Prostate gland (tissue), 2 donors: ENCODE data around the gene UBTD2. TPM values are rescaled to one million over a fixed set of nuclear protein-coding genes. Genes with fewer than 3 reads are reported as not detected.
A peak's percentile ranks its signal among the peaks of the same experiment; 100 is the strongest.

Experiments used
- DNase-seq: peaks from one replicate; pipeline ENCODE4 v3.0.0-alpha.2; 2019; ENCODE audit warnings: low spot score
- H3K27ac ChIP-seq, 2 donors: fragments of 200-600 bp; sonication (generic); 2 replicates each; pipeline ENCODE4 v1.5.1; 2017 to 2019
- H3K27me3 ChIP-seq: fragments of 200-600 bp; sonication (generic); replicated peaks from 2 replicates; pipeline ENCODE4 v1.5.1; 2019; ENCODE audit not compliant: insufficient read depth
- H3K36me3 ChIP-seq, 2 donors: fragments of 200-600 bp; sonication (generic); 1 replicate in 1 of 2; 2 replicates in 1 of 2; pipeline versions ENCODE4 v1.5.1 to v1.8.1; 2017 to 2019
- H3K4me1 ChIP-seq: fragments of 200-600 bp; sonication (generic); replicated peaks from 2 replicates; pipeline ENCODE4 v1.5.1; 2019
- H3K4me3 ChIP-seq, 2 donors: fragments of 200-600 bp; sonication (generic); 2 replicates each; pipeline ENCODE4 v1.5.1; 2017 to 2019
- H3K9me3 ChIP-seq: fragments of 200-600 bp; sonication (generic); 2 replicates; pipeline ENCODE4 v1.5.1; 2017
- POLR2A ChIP-seq: fragments of 450-650 bp; IDR thresholded peaks from one replicate; pipeline ENCODE4 v1.6.1; 2016; ENCODE audit warnings: antibody characterized with exemption, mild to moderate bottlenecking
- POLR2AphosphoS5 ChIP-seq: sonication (generic); formaldehyde crosslinking; IDR thresholded peaks from one replicate; pipeline ENCODE4 v1.6.1; 2017; ENCODE audit warnings: antibody characterized with exemption
- WGBS: methylation state at CpG from one replicate; pipeline ENCODE4 v1.1.5; 2018; 5-methylcytosine and 5-hydroxymethylcytosine counted together
- intact Hi-C: fragments of 100-400 bp; cut with DNase I; formaldehyde crosslinking; loops from one replicate; pipeline ENCODE4 v1.14.2; 2022
- total RNA-seq, 2 donors: library from RNA; depleted of rRNA; stranded (reverse); fragments of >200 nt; gene quantifications; one replicate each; pipeline ENCODE4 v1.1.0, GENCODE V29; 2016
- TF ChIP-seq, protein P1 (sequence below), 4 experiments: fragments of 200-600 bp in 2 of 4; fragments of 450-650 bp in 2 of 4; sonication (generic) in 2 of 4; IDR thresholded peaks; 1 replicate in 3 of 4; 2 replicates in 1 of 4; pipeline ENCODE4 v1.5.1; 2016 to 2019; ENCODE audit warnings: antibody characterized with exemption in 4 of 4, mild to moderate bottlenecking in 2 of 4, moderate library complexity in 2 of 4

The UBTD2 gene
- total RNA-seq, 2 donors from 2014 or later, result 14.3 to 28.2 TPM

DNA sequence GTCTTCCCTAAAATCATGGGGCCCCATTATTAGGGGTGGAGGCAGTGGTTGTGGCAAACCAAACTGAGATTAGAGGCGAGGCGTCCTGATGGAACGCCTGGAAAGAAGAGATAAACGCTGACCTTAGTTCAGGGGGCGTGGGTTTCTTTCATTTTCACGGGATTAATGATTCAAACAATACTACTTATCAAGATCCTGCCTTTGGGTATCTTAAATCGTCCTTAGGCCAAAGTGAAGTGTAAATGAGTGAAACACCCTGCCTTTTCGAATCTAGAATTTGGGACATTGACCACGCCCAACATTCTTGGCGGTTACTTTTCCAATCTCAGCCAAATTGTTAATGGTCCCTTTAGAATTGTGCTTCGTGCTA, 1.0 kb upstream of the UBTD2 start:
- no peaks in the 10 kb centered on the region for H3K27me3 ChIP-seq
- no peaks in the 10 kb centered on the region for H3K9me3 ChIP-seq
- no peak for TF ChIP-seq POLR2A
- TF ChIP-seq, protein P1, sequence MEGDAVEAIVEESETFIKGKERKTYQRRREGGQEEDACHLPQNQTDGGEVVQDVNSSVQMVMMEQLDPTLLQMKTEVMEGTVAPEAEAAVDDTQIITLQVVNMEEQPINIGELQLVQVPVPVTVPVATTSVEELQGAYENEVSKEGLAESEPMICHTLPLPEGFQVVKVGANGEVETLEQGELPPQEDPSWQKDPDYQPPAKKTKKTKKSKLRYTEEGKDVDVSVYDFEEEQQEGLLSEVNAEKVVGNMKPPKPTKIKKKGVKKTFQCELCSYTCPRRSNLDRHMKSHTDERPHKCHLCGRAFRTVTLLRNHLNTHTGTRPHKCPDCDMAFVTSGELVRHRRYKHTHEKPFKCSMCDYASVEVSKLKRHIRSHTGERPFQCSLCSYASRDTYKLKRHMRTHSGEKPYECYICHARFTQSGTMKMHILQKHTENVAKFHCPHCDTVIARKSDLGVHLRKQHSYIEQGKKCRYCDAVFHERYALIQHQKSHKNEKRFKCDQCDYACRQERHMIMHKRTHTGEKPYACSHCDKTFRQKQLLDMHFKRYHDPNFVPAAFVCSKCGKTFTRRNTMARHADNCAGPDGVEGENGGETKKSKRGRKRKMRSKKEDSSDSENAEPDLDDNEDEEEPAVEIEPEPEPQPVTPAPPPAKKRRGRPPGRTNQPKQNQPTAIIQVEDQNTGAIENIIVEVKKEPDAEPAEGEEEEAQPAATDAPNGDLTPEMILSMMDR (IDR thresholded peaks at IDR 0.05), result no peak
- TF ChIP-seq POLR2AphosphoS5, result no peak
- no peak for DNase-seq
- peak overlapping the region; percentile 93 for H3K27ac ChIP-seq
- H3K4me3 ChIP-seq, result peak overlapping the region; percentile 82 to 97
- no peaks in the 10 kb centered on the region for H3K36me3 ChIP-seq
- intact Hi-C loops, result loop anchor here (5.0 to 10.0 kb wide), 2 partner anchors 97 to 170 kb away; partner anchors contain the start of genes SH3PXD2B and STK10
- 1% methylated on average over 11 of the region's 11 CpGs for WGBS
- peaks cover 4% of the 10 kb centered on the region for H3K4me1 ChIP-seq

DNA sequence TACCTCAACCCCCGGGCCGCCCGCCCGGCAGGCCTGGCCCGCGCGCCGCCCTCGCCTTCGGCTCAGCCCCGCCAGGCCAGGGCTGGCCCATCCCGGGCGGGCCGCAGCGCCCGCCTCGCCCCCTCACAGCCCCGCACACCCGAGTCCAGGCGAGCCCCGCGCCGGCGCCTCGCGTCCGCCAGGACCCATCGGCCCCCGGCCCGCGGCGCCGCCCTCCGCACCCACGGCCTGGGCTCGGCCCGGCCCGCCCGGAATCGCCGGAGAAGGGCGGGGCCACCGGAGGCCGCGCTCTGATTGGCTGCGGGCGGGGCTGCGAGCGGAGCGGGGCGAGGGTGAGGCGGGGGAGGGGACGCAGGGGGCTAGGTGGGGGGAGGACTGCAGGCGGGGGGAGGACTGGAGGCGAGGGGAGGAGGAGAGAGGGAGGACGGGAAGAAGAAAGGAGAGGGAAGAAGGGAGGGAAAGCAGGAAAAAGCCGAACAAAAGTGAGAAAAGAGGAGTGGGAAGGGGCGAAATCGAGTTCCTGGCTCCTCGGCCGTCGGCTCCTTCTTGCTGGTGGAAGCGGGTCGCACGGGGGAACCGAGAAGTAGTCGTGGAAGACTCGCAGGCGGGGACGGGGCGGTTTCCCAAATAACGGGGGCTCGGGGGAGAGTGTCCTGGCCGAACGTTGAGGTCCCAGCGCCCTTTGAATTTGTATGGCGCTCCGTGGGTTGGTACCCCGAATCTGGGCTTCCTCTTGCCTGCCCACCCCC, 472 bp upstream of the UBTD2 start:
- peak overlapping the region; percentile 93 for H3K27ac ChIP-seq
- peak; percentile 82 for DNase-seq
- no peaks in the 10 kb centered on the region for H3K36me3 ChIP-seq
- TF ChIP-seq POLR2A, result peak; percentile 6
- TF ChIP-seq POLR2AphosphoS5, result no peak
- 2% methylated on average over 52 of the region's 79 CpGs for WGBS
- H3K9me3 ChIP-seq, result no peaks in the 10 kb centered on the region
- intact Hi-C loops, result loop anchor here (5.0 to 10.0 kb wide), 2 partner anchors 97 to 171 kb away; partner anchors contain the start of genes SH3PXD2B and STK10
- H3K27me3 ChIP-seq, result no peaks in the 10 kb centered on the region
- H3K4me3 ChIP-seq, result peak overlapping the region; percentile 82 to 97
- H3K4me1 ChIP-seq, result peaks cover 4% of the 10 kb centered on the region

DNA sequence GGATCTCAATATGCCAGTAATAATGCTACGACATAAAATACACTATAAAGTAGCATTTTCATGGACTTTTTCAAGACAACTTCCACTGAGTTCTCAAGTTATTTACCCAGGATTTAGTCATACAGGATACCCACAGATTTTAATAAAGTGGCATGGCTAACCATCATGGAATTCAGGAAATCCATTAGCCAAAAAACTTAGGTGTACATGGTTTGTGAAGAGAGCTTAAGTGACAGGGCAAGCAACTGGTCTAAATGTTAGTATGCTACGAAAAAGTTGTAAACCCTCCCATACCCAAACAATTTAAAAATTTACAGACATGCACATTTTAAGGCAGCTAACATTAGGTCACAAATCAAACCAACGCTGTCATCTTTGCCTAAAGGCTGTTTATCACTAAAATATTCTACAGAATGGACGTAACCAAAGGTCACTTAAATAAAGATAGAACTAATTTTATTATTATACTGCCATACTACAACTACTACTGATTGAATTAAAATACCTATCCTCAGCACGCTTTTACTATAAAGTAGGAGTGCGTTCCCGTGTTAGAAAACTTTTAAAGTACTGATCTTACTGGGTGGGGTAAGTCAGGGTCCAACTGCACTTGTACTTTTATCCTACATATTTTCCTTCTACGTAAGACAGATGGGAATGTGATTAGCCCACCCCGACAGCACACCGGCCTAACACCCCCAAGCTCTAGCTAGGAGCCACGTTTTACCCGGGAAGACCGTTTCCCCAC, 1.1 kb downstream of the UBTD2 start:
- H3K4me3 ChIP-seq, result peak overlapping the region; percentile 82 to 97
- WGBS, result 7% methylated on average over 13 of the region's 13 CpGs
- H3K27me3 ChIP-seq, result no peaks in the 10 kb centered on the region
- TF ChIP-seq POLR2A (no peak), POLR2AphosphoS5 (no peak)
- TF ChIP-seq, protein P1 (IDR thresholded peaks at IDR 0.05), result no peak
- intact Hi-C loops, result loop anchor here (5.0 to 10.0 kb wide), 2 partner anchors 95 to 172 kb away; partner anchors contain the start of genes SH3PXD2B and STK10
- no peaks in the 10 kb centered on the region for H3K9me3 ChIP-seq
- H3K27ac ChIP-seq, result peak overlapping the region; percentile 93
- H3K36me3 ChIP-seq, result no peaks in the 10 kb centered on the region
- peaks cover 4% of the 10 kb centered on the region for H3K4me1 ChIP-seq
- DNase-seq, result no peak

DNA sequence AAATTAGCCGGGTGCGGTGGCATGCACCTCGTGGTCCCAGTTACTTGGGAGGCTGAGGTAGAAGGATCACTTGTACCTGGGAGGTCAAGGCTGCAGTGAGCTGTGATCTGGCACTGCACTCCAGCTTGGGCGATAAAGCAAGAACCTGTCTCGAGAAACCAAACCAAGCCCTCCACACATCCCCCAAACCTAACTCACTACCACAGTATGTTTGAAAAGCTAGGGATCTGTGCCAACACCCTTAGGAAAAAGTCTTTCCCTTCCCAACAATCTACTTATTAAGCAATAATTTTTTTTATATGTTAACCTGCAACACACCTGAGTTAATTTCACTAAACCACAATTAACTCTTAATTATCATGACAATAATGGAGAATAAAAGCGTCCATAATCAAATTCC, 2.2 kb downstream of the UBTD2 start:
- peaks cover 4% of the 10 kb centered on the region for H3K4me1 ChIP-seq
- intact Hi-C loops, result loop anchor here (5.0 to 10.0 kb wide), 2 partner anchors 94 to 173 kb away; partner anchors contain the start of genes SH3PXD2B and STK10
- no peak for DNase-seq

More for the DNA sequence above, 2.2 kb downstream of the UBTD2 start:
- Histone ChIP-seq H3K27ac (no peak overlapping the region), H3K4me3 (peak overlapping the region in 1 of 2 donors; percentile 97), H3K27me3 (no peaks in the 10 kb centered on the region), H3K9me3 (no peaks in the 10 kb centered on the region), H3K36me3 (no peaks in the 10 kb centered on the region)
- no peak for TF ChIP-seq POLR2A
- TF ChIP-seq POLR2AphosphoS5, result no peak
- TF ChIP-seq, protein P1 (IDR thresholded peaks at IDR 0.05), result no peak
- 67% methylated on average over 6 of the region's 6 CpGs for WGBS
